Measurements from ENCODE around the gene GADL1.

- TF ChIP-seq CTCF (conservative IDR thresholded peaks at IDR 0.05) (no peak), EZH2 (IDR thresholded peaks at IDR 0.05; ENCODE audit: low read depth) (no peak)
Measured at GRCh38 chr3:30719536-30719935, 174.9 kb downstream of the GADL1 start.

Data from PC-9 (cell line).